Stimulated activated CD8-positive, alpha-beta memory T cell treated with anti-CD3 and anti-CD28 coated beads, Interleukin-7, amount 100 ng/mL, for 48 hours (primary cell): ENCODE results near the gene TTYH2.

Experiments
- DNase-seq, 2 donors: peaks; one replicate each; pipeline ENCODE4 v3.0.0-alpha.2; 2020; ENCODE audit warnings: low read depth in 1 of 2; ENCODE audit errors: extremely low read depth in 1 of 2

Gene TTYH2

DNA sequence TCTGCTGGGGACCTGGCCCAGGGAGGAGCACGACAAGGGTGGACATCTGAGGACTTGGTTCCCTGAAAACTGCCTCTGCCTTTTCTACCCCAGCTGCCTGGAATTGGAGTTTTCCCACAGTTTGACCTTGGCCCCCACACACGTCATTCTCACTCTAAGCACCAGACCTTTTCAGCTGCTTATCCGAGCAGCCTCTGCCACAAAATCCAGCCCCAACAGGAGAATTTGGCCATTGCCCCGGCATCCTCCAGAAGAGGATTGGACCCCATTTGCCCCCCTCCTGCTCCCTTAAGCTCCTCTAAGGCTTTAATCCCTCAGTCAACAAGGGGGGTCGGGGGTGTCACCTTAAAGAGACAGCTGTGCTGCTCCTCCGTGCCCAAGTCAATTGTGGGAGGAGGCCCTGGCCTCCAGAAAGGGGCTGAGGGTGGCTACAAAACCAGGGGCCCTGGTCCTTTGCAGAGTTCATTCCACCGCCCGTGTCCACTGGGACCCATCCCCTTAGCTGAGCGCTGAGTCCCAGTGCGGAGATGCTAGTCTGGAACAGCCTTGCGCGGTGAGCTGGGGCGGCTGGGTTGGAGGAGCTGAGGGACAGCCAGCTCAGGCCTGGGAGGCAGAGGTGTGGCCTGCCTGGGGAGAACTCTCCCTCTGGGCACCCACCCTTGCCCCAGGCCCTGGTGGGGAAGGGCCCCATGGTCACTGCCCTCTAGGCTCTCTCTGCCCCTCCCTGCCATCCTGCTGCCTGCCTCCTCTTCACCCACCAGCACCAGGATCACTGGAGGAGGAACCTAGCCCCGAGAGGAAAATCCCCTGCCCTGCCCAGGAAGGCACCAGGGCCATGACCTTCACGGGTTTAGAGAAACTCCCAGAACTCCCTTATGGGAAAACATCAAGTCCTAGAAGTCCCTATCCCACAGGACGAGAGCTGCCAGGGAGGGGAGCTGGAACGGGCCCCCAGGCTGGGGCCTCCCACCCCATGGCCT, 18.8 kb downstream of the TTYH2 start:
- DNase-seq, result no peak

DNA sequence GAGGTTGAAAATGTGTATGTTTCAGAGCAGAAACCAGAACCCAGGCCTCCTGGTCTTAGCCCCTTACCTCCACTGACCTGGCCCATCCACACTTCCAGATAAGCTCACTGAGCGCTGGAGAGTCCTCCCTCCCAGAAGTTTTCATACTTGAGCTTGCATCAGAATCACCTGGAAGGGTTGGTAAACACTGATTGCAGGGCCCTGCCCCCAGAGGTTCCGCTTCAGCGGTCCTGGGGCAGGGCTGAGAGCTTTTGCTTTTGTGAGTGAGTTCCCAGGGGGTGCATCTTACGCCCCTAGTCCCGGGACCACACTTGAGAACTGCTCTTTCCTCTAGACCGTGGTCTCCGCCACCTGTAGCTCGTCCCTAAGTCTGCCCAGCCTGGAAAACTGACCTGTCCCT, 20.6 kb downstream of the TTYH2 start:
- no peak for DNase-seq

DNA sequence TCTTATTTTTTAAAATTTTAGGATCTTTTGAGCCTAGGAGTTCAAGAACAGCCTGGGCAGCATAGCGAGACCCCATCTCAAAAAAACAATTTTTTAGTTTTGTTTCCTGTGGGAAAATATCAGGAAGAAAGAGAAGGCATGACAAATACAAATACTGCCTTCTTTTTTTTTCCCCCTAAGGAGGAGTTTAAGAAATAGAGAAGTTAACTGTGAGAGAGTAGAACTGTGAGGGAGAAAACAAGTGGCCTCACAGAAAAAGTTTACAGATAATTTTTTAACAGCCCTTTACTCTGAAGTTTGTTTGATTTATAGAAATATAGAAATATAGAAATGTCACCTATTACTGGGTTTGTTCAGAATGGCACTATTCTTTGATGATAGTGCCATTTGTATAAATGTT, 21.1 kb downstream of the TTYH2 start:
- DNase-seq, result no peak

DNA sequence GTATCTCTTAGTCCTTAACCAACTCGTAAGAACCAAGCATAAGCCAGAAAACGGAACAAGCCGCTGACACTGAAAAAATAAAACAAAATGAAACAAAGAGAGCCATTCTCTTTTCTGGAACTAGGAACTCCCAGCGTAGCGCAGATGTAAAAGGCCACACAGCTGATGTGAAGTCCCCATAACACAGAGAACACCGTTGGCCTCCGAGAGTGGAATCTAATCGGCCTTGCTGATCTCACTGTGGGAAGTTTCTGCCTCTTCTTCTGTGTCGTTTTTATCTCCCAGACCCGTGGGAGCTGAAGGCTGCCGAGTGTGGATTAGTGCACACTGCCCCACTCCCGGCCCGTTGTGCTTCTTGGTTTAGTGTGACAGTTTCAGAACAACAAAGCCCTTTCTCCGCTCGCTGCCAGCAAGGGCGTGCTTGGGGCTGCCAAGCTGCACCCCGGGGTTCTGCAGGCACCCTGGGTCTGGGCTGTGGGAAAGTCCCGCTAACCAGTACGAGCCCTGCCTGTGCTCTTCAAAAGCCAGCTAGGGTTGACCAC, 21.7 kb downstream of the TTYH2 start:
- DNase-seq, result no peak

DNA sequence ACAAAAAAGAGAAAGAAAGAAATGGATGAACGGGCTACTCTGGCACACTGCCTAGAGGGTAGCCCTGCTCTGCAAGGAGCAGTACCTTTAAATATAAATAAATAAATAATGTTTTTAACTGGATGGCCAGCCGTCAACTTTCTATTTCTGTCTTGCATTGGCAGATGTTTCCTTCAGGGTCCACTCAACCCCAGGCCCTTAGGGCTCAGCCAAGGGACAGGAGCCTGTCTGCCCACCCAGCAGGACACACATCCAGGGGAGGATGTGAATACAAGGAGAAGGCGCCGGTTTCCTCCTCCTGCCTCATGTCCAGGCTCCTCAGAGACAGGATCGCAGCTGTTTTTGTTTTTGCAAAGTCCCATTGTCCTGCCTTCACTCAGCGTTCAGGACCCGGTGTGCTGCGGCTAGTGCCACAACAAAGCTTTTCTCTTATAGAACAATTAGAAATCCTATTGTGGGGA, 22.6 kb downstream of the TTYH2 start:
- DNase-seq, result no peak

DNA sequence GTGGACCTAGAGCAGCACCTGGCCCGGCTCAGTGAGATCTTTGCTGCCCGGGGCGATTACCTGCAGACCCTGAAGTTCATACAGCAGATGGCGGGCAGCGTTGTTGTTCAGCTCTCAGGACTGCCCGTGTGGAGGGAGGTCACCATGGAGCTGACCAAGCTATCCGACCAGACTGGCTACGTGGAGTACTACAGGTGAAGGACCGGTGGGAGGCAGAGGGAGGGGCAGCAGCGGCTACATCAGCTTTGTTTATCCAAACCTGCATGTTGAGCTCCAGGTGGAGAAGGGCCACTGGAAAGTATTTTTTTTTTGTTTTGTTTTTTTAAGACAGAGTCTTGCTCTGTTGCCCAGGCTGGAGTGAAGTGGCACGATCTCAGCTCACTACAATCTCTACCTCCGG, 23.9 kb downstream of the TTYH2 start:
- no peak for DNase-seq

DNA sequence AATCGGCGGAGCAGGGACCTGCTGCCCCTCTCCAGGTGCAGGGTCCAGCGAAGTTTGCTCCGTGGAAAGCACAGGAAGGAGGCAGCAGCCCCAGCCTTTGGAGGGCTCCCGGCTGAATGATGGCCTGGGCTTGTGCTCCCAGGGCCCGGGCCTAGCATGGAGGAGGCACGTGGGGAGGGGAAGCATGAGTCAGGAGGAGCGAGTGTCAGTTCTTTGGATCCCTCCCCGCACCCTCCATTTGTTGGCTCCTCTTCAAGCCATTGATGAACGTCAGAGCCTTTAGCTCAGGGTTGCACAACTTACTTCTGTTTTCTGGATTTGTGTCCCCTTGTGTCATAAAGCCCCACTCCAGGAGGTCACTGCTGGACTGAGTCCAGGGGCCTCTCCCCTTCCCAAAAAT, 25.8 kb downstream of the TTYH2 start:
- no peak for DNase-seq

DNA sequence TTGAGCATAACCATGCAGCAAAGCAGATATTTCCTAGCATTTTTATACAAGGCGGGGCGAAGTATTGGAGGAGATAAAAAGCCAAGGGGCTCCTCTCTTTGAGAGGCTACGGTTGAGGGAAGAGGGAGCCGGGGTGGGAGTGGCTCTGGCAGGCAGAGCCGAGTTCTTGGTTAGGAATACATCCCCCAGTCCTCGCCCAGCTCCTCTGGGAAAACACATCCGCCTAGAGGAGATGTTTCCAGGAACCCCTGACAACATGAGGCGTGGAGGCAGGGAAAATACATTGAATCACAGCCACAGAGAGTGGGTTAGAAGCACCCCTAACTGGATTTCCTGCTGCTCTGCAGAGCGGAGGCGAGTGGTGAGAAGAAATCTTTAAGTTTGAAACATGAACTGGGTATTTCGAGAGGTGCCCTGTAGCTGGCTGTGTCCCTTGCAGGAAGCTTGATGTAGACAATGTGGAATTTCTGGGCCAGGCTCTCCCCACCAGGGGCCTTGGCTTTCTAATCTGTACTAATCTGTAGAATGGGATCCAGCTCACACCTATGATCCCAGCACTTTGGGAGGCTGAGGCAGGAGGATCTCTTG, 27.3 kb downstream of the TTYH2 start:
- DNase-seq, result no peak

DNA sequence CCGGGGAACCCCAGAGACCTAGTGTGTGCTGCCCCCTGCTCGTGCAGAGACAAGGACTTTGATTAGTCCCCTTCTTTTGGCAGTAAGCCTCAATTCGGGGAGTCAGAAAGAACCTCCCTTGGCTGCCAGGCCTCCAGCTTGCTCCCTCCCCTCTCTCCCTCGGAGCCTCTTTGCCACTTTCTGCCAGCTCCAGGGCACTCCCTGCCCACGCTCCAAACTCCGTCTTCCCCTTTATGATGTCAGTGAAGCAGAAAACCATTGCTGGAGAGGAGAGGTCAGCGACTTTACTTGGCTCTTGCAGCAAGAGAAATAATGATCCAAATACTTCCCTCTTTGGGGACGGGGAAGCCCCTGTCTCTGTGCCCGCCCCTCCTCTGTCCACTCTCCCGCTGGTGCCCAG, 28.1 kb downstream of the TTYH2 start:
- DNase-seq, result no peak

DNA sequence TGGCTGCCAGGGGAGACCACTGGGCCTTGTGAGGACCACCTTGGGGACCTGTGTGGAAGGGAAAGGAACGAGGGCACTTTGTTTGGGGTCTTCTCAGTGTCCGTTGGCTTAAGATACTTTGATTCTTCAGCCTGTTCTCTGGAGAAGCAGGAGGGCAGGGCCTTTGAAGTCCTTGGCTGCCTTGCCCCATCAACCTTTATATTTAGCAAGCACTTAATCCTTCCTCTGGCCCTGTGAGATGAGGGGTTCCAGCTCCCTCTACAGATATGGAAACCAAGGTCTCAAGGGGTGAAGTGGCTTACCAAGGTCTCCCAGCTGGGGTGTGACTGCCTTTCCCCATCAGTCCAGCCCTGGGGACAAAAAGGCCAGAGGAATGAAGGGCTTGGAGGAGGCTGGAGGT, 28.5 kb downstream of the TTYH2 start:
- DNase-seq, result no peak

DNA sequence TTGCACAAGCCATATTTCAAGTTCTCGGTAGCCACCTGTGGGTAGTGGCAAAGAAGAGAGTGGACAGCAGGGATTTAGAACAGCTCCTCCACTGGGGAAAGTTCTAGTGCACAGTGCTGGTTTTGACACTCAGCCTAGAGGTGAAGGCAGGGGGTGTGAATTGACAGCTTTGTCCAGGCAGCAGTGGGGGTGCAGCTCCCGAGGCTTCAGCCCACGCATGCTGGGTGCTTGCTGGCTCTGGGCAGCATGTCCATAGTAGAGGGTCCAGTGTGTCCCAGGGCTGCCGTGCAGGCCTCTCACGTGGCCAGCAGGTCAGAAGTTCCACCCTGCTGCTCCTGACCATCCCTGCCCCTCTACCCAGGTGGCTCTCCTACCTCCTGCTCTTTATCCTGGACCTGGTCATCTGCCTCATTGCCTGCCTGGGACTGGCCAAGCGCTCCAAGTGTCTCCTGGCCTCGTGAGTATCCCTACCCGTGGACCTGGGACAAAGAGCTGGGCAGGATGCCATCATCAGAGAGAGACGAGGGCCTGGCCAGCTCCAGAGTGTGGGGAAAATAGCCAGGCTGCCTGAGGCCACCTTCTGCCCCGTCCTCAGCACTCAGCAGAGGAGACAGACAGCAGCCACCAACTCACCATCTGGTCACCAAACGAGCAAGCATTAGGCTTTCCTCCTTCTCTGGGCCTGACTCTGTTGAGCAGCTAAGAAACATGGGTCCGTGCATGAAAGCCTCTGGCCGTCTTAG, 29.8 kb downstream of the TTYH2 start:
- no peak for DNase-seq

DNA sequence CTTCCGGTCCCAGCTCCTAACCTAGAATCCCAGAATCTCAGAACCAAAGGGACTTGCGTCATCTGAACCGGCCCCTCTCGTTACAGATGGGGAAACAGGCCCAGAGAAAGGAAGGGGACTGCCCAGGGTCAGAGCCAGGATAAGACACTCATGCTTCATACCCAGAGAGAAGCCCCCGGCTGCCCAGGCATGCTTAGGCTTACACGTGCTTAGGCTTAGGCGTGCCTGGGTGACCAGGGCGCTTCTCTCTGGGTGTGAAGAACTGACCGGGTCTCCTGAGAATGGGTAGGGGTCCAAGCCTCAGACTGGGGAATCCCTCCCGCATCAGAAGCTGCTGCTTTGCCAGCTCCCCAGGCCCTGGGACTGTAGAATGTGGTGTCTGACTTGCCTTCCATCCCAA, 30.8 kb downstream of the TTYH2 start:
- DNase-seq, result no peak

DNA sequence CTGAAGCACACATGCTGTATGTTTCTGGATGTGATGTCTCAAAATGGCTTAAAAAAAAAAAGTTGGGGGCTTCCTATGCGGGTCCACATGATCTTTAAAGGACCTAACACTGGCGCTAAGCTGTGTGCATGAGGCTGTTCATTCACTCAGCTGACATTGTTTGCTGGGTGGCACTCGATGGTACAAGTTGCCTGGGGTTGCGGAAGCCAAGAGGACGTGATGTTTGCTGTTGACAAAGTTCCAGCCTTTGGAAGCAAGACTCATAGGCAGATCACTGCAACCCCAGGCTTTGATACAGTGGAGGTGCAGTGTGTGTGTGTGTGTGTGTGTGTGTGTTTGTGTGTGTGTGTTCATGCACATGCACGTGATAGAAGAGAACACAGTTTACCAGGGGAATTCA, 31.2 kb downstream of the TTYH2 start:
- no peak for DNase-seq

DNA sequence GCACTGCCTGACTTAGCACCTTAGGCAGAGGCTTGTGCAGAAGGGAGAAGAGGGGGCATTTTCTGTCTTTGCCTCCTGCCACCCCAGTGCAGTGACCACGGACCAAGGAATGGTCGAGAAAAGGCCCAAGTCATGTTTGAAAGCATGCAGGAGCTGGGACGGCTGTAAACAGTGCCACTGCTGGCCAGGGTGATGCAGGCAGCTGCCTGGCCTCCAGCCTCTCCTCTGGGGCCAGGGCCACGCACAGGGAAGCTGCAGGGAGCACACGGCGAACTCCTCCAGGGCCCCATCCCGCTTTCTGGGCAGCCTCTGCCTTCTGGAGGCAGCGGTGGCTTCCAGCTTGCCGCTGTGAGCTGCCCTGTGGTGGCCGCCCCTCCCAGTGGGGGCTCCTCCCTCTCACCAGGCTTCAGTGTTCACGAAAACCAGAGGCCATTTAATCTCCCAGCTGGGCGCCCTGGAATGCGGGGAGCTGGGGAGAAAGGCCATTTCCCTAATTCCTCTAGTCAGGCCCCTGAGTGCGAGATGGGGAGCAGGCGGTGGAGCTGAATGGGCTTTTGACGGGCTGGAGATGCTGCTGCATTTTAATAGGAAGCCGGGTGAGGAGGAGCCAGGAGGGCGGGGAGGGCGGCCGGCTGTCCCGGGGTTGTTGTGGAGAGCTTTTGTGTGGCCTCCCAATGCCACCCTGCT, 31.9 kb downstream of the TTYH2 start:
- DNase-seq, result no peak

DNA sequence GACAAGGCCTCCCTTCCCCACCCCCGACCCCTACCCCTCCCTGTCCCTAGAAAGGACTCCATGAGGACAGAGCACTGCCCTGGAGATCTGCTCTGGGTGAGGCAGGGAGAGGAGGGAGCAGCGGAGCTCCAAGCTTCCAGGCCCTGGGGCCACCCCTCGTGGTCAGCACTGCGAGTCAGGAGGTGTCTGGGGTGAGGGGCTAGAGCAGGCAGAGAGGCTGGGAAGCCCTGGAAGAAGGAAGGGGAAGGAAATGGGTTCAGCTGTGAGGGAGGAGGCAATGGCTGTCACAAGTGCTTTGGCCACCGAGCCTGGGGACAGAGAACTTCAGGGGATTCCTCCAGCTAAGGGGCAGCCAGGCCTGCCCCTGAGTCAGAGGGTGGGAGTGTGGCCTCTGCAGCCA, 32.5 kb downstream of the TTYH2 start:
- no peak for DNase-seq

DNA sequence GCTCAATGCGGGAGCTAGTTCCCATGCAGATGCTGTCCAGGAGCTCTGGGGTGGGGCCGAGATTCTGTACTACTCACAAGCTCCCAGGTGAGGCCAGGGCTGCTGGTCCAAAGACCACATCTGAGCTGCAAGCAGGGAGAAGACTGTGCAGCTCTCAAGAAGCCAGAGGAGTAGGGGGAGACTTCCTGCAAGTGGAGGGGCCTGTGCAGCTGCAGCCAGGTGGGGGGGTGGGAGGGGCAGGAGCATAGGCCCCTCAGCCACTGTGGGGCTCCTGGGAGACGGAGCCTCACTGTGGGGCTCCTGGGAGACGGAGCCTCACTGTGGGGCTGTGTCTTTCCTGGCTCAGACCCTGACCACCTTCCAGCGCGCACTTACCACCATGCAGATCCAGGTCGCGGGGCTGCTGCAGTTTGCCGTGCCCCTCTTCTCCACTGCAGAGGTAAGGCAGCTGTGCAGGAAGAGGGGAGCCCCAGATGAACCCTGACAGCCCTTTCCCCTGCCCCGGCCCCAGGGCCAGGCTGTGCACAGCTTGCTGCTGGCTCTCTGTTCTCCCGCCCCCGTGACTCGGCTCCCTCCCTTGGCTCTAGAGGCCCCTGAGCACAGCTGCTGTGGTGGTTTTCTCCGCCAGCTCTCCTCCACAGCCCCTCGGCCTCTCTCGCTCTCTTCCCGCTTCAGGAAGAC, 36.4 kb downstream of the TTYH2 start:
- no peak for DNase-seq

DNA sequence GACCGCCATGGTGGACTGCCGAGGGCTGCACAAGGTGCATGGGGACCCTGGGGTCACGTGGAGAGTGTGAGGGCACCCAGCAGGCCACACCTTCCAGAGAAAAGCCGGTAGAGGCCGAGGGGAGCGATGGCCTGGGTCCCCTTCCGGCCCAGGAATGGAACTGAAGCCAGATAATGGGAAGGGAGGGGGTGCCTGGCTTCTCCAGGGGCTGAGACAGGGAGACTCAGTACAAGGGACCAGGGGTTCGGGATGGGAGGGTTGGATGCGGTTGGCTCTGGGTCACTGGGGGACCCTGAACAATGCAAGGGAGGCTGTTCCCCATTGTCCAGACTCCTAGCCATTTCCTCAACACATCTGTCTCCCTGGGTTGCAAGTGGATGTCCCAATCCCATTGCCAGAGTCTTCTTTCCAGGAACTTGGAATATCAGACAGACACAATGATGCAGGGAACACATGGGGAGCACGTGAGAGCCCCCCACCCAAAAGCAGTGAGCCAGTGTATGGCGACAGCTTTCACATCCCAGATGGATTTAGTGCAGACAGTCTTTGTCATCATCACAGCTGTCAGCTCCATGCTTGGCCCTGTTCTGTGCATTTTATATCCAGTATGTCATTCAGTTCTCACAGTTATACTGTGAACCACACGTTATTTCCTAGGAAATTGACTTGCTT, 37.1 kb downstream of the TTYH2 start:
- no peak for DNase-seq

DNA sequence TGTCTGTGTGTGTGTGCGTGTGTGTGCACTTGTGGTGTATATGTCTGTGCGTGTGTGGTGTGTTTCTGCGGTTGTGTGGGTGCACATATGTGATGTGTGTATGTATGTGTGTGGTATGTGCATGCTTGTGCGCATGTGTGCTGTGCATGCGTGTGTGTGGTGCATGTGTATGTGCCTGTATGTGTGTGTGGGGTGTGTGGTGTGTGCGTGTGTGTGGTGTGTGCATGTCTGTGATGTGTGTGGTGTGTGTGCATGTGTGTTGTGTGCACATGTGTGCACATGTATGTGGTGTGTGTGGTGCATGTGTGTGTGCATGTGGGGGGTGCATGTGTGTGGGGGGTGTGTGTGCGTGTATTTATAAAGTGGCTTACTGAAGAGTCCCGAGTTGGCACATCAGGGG, 37.7 kb downstream of the TTYH2 start:
- no peak for DNase-seq

DNA sequence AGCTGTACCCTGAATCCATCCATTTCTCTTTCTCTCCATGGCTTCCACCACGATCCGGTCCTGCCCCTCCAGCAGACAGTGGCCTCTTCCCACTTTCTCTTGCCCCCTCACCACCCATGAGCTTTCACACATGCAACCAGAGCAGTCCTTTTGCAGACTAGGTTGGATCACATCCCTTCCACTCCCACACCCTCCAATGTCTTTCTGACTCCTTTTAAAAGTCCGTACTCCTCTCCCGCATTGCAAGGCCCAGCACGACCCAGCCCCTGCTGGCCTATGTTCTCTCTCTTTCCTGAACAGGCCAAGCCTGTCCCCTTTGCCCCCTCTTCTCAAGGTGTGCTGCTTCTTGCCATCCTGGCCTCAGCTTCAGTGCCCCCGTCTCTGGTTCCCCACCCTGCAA, 38.2 kb downstream of the TTYH2 start:
- no peak for DNase-seq

DNA sequence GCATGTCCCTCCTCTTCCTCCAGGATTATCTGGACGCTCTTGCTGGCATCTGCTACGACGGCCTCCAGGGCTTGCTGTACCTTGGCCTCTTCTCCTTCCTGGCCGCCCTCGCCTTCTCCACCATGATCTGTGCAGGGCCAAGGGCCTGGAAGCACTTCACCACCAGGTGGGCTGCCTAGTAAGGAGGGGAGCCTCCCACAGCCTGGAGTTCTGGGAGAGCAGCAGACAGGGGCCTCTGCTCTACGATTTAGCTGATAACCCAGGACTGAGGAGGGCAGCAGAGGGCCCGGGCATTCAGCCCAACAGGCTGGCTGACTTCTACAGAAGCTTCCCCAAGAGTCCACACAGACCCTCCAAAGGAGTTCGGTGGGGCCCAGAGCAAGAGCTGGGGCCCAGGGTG, 38.8 kb downstream of the TTYH2 start:
- no peak for DNase-seq
